ENCODE data around the gene TMEM254.
"Not testable (repeated sequence)": the region's sequence is repeated elsewhere in the genome, so short reads cannot be mapped to it uniquely, and the experiment has no call there.

GRCh38 chr10:80044935-80045334 lies 33.5 kb upstream of the TMEM254 start:
- not testable (repeated sequence) for TF ChIP-seq CTCF (tag by site-specific recombination; IDR thresholded peaks at IDR 0.05); ZBTB48 (tag by site-specific recombination; IDR thresholded peaks at IDR 0.05); ZNF274 (IDR thresholded peaks at IDR 0.05; ENCODE audit: low read length); ZNF274 (tag by site-specific recombination; IDR thresholded peaks at IDR 0.05; ENCODE audit: borderline replicate concordance); YY1 (tag by site-specific recombination; IDR thresholded peaks at IDR 0.05); REST (tag by site-specific recombination; IDR thresholded peaks at IDR 0.05); ZNF362 (tag by site-specific recombination; IDR thresholded peaks at IDR 0.05); ELK4 (IDR thresholded peaks at IDR 0.05; ENCODE audit: borderline replicate concordance, low read depth, low read length); PATZ1 (tag by site-specific recombination; IDR thresholded peaks at IDR 0.05); SETDB1 (IDR thresholded peaks at IDR 0.05; ENCODE audit: insufficient read length, low read length); ZBTB21 (tag by site-specific recombination; IDR thresholded peaks at IDR 0.05); TCF7L2 (IDR thresholded peaks at IDR 0.05; ENCODE audit: borderline replicate concordance, low read depth, low read length)

Measured in HEK293 (cell line).